Choroid plexus epithelial cell (primary cell): ENCODE measurements around the gene USP32.

Source experiments
- DNase-seq: peaks from one replicate; pipeline ENCODE4 v3.0.0-alpha.2; 2010; ENCODE audit warnings: low read depth
- H3K4me3 ChIP-seq: 2 replicates; pipeline ENCODE4 v1.5.1; 2011; ENCODE audit warnings: low read depth, mild to moderate bottlenecking, control low read depth, low read length, moderate library complexity
- CTCF ChIP-seq: conservative IDR thresholded peaks from 2 replicates; pipeline ENCODE4 v1.5.1; 2011; ENCODE audit warnings: low read depth, mild to moderate bottlenecking, control low read depth, inconsistent platforms, low read length, moderate library complexity

USP32 gene

GRCh38 chr17:60278237-60278636 is 113.7 kb downstream of the USP32 start:
- no peak for TF ChIP-seq CTCF
- no peak overlapping the region for H3K4me3 ChIP-seq
- no peak for DNase-seq

- no peak overlapping the region for H3K4me3 ChIP-seq
- DNase-seq = peak; percentile 8
- no peak for TF ChIP-seq CTCF
Measured at GRCh38 chr17:60277258-60277657, 114.7 kb downstream of the USP32 start.

- no peak for DNase-seq
- no peak for TF ChIP-seq CTCF
- H3K4me3 ChIP-seq = no peak overlapping the region
Measured at GRCh38 chr17:60269417-60269816, 122.5 kb downstream of the USP32 start.

- DNase-seq = no peak
- TF ChIP-seq CTCF = no peak
Measured at GRCh38 chr17:60260540-60260939, 131.4 kb downstream of the USP32 start.

GRCh38 chr17:60258313-60258712 is 133.6 kb downstream of the USP32 start:
- no peak for TF ChIP-seq CTCF
- H3K4me3 ChIP-seq = no peak overlapping the region
- no peak for DNase-seq

More at GRCh38 chr17:60260540-60260939, 131.4 kb downstream of the USP32 start:
- H3K4me3 ChIP-seq = no peak overlapping the region

- TF ChIP-seq CTCF = no peak
- DNase-seq = no peak
- H3K4me3 ChIP-seq = no peak overlapping the region
Measured at GRCh38 chr17:60256174-60256573, 135.8 kb downstream of the USP32 start.

GRCh38 chr17:60253048-60253447 is 138.9 kb downstream of the USP32 start:
- TF ChIP-seq CTCF = no peak
- DNase-seq = no peak
- no peak overlapping the region for H3K4me3 ChIP-seq
